Fibroblast of lung (primary cell): ENCODE measurements around the gene PITHD1.

Experiments
- EZH2 ChIP-seq: IDR thresholded peaks from 2 replicates; pipeline ENCODE4 v1.5.1; 2012; ENCODE audit warnings: low read length, control low read depth, mild to moderate bottlenecking; ENCODE audit errors: missing control alignments
- TF ChIP-seq, protein P1 (sequence below), 2 donors: IDR thresholded peaks in 1 of 2; conservative IDR thresholded peaks in 1 of 2; 1 replicate in 1 of 2; 2 replicates in 1 of 2; pipeline ENCODE4 v1.5.1; 2011 to 2012; ENCODE audit warnings: low read length in 2 of 2, control low read depth in 1 of 2, inconsistent platforms in 1 of 2, low read depth in 1 of 2, mild to moderate bottlenecking in 1 of 2

DNA sequence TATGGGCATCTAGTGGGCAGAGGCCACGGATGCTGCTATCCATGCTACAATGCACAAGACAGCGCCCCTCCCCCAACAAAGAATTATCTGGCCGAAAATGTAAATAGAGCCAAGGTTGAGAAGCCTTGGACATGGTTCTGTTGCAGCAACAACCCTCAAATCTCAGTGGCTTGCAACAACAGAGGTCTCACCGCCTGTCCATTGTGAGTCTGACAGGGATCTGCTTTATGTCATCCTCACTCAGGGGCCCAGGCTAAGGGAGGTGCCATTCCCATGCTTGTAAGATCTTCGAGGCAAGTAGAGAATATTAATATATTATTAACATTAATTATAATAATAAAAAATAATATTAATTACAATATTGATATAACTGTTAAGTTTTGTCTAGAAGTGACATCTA is 9.5 kb upstream of the PITHD1 start:
- TF ChIP-seq, protein P1, sequence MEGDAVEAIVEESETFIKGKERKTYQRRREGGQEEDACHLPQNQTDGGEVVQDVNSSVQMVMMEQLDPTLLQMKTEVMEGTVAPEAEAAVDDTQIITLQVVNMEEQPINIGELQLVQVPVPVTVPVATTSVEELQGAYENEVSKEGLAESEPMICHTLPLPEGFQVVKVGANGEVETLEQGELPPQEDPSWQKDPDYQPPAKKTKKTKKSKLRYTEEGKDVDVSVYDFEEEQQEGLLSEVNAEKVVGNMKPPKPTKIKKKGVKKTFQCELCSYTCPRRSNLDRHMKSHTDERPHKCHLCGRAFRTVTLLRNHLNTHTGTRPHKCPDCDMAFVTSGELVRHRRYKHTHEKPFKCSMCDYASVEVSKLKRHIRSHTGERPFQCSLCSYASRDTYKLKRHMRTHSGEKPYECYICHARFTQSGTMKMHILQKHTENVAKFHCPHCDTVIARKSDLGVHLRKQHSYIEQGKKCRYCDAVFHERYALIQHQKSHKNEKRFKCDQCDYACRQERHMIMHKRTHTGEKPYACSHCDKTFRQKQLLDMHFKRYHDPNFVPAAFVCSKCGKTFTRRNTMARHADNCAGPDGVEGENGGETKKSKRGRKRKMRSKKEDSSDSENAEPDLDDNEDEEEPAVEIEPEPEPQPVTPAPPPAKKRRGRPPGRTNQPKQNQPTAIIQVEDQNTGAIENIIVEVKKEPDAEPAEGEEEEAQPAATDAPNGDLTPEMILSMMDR (conservative IDR thresholded peaks at IDR 0.05 in 1 of 2, IDR thresholded peaks at IDR 0.05 in 1 of 2; ENCODE audit: low read depth in 1 of 2, low read length in 2 of 2) = no peak
- TF ChIP-seq EZH2 = no peak
